GM23338 (cell line): ENCODE measurements around the gene OSER1. TPM values are rescaled to one million over a fixed set of nuclear protein-coding genes. Genes with fewer than 3 reads are reported as not detected.

Source experiments
- ATAC-seq: fragments of 200-7000 bp; cut with Tn5 transposase; 3 replicates; pipeline ENCODE4 v1.9.1; 2020
- DNase-seq: peaks from one replicate; pipeline ENCODE4 v3.0.0-alpha.2; 2015; ENCODE audit warnings: low spot score
- H2AFZ ChIP-seq: fragments of 200-600 bp; sonication (generic); 2 replicates; pipeline ENCODE4 v1.8.0; 2016; ENCODE audit warnings: antibody characterized with exemption, mild to moderate bottlenecking, moderate library complexity
- H3F3A ChIP-seq: fragments of 200-600 bp; sonication (generic); replicated peaks from 2 replicates; pipeline ENCODE4 v1.8.0; 2017; ENCODE audit warnings: antibody characterized with exemption, mixed run types, low read depth
- H3K27ac ChIP-seq: fragments of 200-600 bp; sonication (generic); 2 replicates; pipeline ENCODE4 v1.6.1; 2016; ENCODE audit warnings: low read depth
- H3K27me3 ChIP-seq: fragments of 200-600 bp; sonication (generic); 2 replicates; pipeline ENCODE4 v1.8.0; 2016; ENCODE audit warnings: mild to moderate bottlenecking, mixed run types, moderate library complexity; ENCODE audit not compliant: insufficient read depth
- H3K36me3 ChIP-seq: fragments of 200-600 bp; sonication (generic); 2 replicates; pipeline ENCODE4 v1.8.0; 2016; ENCODE audit warnings: mild to moderate bottlenecking; ENCODE audit not compliant: insufficient read depth
- H3K4me1 ChIP-seq: fragments of 200-600 bp; sonication (generic); 2 replicates; pipeline ENCODE4 v1.8.0; 2016; ENCODE audit warnings: mild to moderate bottlenecking, moderate library complexity; ENCODE audit not compliant: insufficient read depth
- H3K4me2 ChIP-seq: fragments of 200-600 bp; sonication (generic); 2 replicates; pipeline ENCODE4 v1.7.1; 2017; ENCODE audit warnings: mixed run types
- H3K4me3 ChIP-seq: fragments of 200-600 bp; sonication (generic); 2 replicates; pipeline ENCODE4 v1.6.1; 2016; ENCODE audit warnings: mixed run types
- H3K79me2 ChIP-seq: fragments of 200-600 bp; sonication (generic); replicated peaks from 2 replicates; pipeline ENCODE4 v1.8.0; 2017; ENCODE audit warnings: mild to moderate bottlenecking; ENCODE audit not compliant: insufficient read depth
- H3K9me2 ChIP-seq: fragments of 200-600 bp; sonication (generic); 2 replicates; pipeline ENCODE4 v1.8.0; 2017; ENCODE audit not compliant: insufficient read depth
- H4K20me1 ChIP-seq: fragments of 200-600 bp; sonication (generic); replicated peaks from 2 replicates; pipeline ENCODE4 v1.8.0; 2017; ENCODE audit warnings: mild to moderate bottlenecking; ENCODE audit not compliant: insufficient read depth
- H3K27ac Mint-ChIP-seq: 2 replicates; pipeline ENCODE4 v1.8.0; 2020; ENCODE audit warnings: inconsistent platforms, mild to moderate bottlenecking, moderate library complexity, mixed read lengths
- H3K27me3 Mint-ChIP-seq: 3 replicates; pipeline ENCODE4 v1.8.0; 2022; ENCODE audit warnings: low read depth, mild to moderate bottlenecking, moderate library complexity, mixed read lengths, inconsistent platforms; ENCODE audit not compliant: insufficient read depth, poor library complexity
- H3K36me3 Mint-ChIP-seq: 3 replicates; pipeline ENCODE4 v1.8.0; 2021; ENCODE audit warnings: low read depth, mild to moderate bottlenecking, inconsistent platforms, moderate library complexity, mixed read lengths
- H3K4me1 Mint-ChIP-seq: 3 replicates; pipeline ENCODE4 v1.8.0; 2020; ENCODE audit warnings: mild to moderate bottlenecking, inconsistent platforms, mixed read lengths
- H3K4me3 Mint-ChIP-seq: 3 replicates; pipeline ENCODE4 v1.8.0; 2021; ENCODE audit warnings: moderate library complexity, mild to moderate bottlenecking, inconsistent platforms, mixed read lengths
- H3K9me3 Mint-ChIP-seq: 3 replicates; pipeline ENCODE4 v1.8.0; 2020; ENCODE audit warnings: moderate library complexity, mild to moderate bottlenecking, inconsistent platforms, mixed read lengths
- EZH2phosphoT487 ChIP-seq: fragments of 200-600 bp; sonication (generic); IDR thresholded peaks from one replicate; pipeline ENCODE4 v1.8.1; 2018; ENCODE audit warnings: antibody characterized with exemption; ENCODE audit not compliant: unreplicated experiment
- POLR2AphosphoS5 ChIP-seq: IDR thresholded peaks from 2 replicates; pipeline ENCODE4 v1.6.1; 2016; ENCODE audit warnings: antibody characterized with exemption, low read depth
- STAT1 ChIP-seq: IDR thresholded peaks from one replicate; pipeline ENCODE4 v1.6.1; 2016; ENCODE audit warnings: antibody characterized with exemption; ENCODE audit not compliant: unreplicated experiment
- ZNF114 ChIP-seq: fragments of 250-450 bp; sonication (Bioruptor Pico); IDR thresholded peaks from 2 replicates; pipeline ENCODE4 v1.5.0; 2020; ENCODE audit warnings: mild to moderate bottlenecking, moderate library complexity
- polyA plus RNA-seq: library from polyadenylated mRNA; unstranded; fragments of >200 nt; fragmentation: Nextera tagmentation; extraction: Ambion mirVana; gene quantifications from 2 replicates; pipeline ENCODE4 v1.2.1, GENCODE V29; 2016
- total RNA-seq: library from RNA; depleted of rRNA; stranded (reverse); fragments of >200 nt; shearing (Covaris generic); gene quantifications from 2 replicates; pipeline ENCODE4 v1.2.3, GENCODE V29; 2014
- TF ChIP-seq, protein P1 (sequence below): fragments of 250-450 bp; sonication (Bioruptor Pico); IDR thresholded peaks from 2 replicates; pipeline ENCODE4 v1.5.0; 2020; ENCODE audit warnings: mild to moderate bottlenecking, moderate library complexity
- TF ChIP-seq, protein P2 (sequence below), 2 experiments: fragments of 200-600 bp in 1 of 2; sonication (generic) in 1 of 2; conservative IDR thresholded peaks; 2 replicates each; pipeline versions ENCODE4 v1.5.1 to v1.6.1; 2016 to 2017; ENCODE audit warnings: antibody characterized with exemption in 2 of 2, low read depth in 2 of 2, mild to moderate bottlenecking in 2 of 2, moderate library complexity in 1 of 2

Gene OSER1
- total and polyA plus RNA-seq, 2 experiments from 2014 or later = 25.2 to 31.1 TPM

DNA sequence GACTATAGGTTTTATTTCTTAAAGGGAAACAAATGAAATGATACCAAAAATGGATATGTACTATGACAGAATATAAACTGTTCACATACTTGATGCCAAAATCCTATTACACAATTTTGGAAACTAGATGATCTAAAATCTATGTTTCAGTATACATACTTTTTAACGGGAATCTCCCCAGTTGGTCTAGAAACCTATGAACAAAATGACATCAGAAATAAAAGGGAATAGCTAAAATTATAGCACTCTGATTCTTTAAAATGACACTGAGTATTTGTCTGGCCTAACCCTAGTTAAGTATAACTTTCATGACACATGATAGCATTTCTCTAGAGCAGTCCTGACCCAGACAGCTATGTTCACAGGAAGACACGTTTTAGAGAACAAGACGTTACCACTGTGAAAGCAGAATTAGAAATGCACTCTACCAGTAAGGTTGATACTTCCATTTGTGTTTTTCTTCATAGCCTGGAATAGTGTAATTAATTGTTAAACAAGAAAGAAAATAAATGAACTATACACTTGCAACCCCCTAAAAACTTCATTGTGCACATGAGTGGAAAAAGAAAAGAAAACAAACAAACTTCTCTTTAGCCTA, 3.3 kb downstream of the OSER1 start (continued):
- TF ChIP-seq, protein P1, sequence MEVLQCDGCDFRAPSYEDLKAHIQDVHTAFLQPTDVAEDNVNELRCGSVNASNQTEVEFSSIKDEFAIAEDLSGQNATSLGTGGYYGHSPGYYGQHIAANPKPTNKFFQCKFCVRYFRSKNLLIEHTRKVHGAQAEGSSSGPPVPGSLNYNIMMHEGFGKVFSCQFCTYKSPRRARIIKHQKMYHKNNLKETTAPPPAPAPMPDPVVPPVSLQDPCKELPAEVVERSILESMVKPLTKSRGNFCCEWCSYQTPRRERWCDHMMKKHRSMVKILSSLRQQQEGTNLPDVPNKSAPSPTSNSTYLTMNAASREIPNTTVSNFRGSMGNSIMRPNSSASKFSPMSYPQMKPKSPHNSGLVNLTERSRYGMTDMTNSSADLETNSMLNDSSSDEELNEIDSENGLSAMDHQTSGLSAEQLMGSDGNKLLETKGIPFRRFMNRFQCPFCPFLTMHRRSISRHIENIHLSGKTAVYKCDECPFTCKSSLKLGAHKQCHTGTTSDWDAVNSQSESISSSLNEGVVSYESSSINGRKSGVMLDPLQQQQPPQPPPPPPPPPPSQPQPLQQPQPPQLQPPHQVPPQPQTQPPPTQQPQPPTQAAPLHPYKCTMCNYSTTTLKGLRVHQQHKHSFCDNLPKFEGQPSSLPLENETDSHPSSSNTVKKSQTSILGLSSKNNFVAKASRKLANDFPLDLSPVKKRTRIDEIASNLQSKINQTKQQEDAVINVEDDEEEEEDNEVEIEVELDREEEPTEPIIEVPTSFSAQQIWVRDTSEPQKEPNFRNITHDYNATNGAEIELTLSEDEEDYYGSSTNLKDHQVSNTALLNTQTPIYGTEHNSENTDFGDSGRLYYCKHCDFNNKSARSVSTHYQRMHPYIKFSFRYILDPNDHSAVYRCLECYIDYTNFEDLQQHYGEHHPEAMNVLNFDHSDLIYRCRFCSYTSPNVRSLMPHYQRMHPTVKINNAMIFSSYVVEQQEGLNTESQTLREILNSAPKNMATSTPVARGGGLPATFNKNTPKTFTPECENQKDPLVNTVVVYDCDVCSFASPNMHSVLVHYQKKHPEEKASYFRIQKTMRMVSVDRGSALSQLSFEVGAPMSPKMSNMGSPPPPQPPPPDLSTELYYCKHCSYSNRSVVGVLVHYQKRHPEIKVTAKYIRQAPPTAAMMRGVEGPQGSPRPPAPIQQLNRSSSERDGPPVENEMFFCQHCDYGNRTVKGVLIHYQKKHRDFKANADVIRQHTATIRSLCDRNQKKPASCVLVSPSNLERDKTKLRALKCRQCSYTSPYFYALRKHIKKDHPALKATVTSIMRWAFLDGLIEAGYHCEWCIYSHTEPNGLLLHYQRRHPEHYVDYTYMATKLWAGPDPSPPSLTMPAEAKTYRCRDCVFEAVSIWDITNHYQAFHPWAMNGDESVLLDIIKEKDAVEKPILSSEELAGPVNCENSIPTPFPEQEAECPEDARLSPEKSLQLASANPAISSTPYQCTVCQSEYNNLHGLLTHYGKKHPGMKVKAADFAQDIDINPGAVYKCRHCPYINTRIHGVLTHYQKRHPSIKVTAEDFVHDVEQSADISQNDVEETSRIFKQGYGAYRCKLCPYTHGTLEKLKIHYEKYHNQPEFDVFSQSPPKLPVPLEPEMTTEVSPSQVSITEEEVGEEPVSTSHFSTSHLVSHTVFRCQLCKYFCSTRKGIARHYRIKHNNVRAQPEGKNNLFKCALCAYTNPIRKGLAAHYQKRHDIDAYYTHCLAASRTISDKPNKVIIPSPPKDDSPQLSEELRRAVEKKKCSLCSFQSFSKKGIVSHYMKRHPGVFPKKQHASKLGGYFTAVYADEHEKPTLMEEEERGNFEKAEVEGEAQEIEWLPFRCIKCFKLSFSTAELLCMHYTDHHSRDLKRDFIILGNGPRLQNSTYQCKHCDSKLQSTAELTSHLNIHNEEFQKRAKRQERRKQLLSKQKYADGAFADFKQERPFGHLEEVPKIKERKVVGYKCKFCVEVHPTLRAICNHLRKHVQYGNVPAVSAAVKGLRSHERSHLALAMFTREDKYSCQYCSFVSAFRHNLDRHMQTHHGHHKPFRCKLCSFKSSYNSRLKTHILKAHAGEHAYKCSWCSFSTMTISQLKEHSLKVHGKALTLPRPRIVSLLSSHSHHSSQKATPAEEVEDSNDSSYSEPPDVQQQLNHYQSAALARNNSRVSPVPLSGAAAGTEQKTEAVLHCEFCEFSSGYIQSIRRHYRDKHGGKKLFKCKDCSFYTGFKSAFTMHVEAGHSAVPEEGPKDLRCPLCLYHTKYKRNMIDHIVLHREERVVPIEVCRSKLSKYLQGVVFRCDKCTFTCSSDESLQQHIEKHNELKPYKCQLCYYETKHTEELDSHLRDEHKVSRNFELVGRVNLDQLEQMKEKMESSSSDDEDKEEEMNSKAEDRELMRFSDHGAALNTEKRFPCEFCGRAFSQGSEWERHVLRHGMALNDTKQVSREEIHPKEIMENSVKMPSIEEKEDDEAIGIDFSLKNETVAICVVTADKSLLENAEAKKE (CRISPR knock-in tag) = no peak
- TF ChIP-seq, protein P2, sequence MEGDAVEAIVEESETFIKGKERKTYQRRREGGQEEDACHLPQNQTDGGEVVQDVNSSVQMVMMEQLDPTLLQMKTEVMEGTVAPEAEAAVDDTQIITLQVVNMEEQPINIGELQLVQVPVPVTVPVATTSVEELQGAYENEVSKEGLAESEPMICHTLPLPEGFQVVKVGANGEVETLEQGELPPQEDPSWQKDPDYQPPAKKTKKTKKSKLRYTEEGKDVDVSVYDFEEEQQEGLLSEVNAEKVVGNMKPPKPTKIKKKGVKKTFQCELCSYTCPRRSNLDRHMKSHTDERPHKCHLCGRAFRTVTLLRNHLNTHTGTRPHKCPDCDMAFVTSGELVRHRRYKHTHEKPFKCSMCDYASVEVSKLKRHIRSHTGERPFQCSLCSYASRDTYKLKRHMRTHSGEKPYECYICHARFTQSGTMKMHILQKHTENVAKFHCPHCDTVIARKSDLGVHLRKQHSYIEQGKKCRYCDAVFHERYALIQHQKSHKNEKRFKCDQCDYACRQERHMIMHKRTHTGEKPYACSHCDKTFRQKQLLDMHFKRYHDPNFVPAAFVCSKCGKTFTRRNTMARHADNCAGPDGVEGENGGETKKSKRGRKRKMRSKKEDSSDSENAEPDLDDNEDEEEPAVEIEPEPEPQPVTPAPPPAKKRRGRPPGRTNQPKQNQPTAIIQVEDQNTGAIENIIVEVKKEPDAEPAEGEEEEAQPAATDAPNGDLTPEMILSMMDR (conservative IDR thresholded peaks at IDR 0.05; ENCODE audit: low read depth in 2 of 2) = no peak
- TF ChIP-seq ZNF114 (CRISPR knock-in tag) (no peak), EZH2phosphoT487 (no peak), STAT1 (no peak)

- no peak overlapping the region for H2AFZ ChIP-seq
- no peaks in the 10 kb centered on the region for H3K27me3 ChIP-seq
- H3K27me3 Mint-ChIP-seq = peaks cover 10% of the 10 kb centered on the region
- ATAC-seq (no peak), DNase-seq (no peak)
- H3K9me2 ChIP-seq = no peaks in the 10 kb centered on the region
- no peak overlapping the region for H3K4me3 Mint-ChIP-seq
- no peaks in the 10 kb centered on the region for H3F3A ChIP-seq
- no peak overlapping the region for H3K27ac ChIP-seq
- H3K4me1 Mint-ChIP-seq = peaks cover 16% of the 10 kb centered on the region; the same call in 2 of the 3 replicates
- peaks cover 12% of the 10 kb centered on the region for H3K4me1 ChIP-seq
- H4K20me1 ChIP-seq = peaks cover 29% of the 10 kb centered on the region
- peaks cover 36% of the 10 kb centered on the region for H3K36me3 Mint-ChIP-seq
- TF ChIP-seq POLR2AphosphoS5 = no peak
- no peak for TF ChIP-seq STAT1
- H3K4me3 ChIP-seq = no peak overlapping the region
- no peaks in the 10 kb centered on the region; the same call in 2 of the 3 replicates for H3K9me3 Mint-ChIP-seq
- H3K36me3 ChIP-seq = peaks cover 25% of the 10 kb centered on the region
- no peak overlapping the region for H3K27ac Mint-ChIP-seq
- peaks cover 80% of the 10 kb centered on the region for H3K79me2 ChIP-seq
- H3K4me2 ChIP-seq = no peak overlapping the region
Observed at GRCh38 chr20:44206132-44206531, 4.4 kb downstream of the OSER1 start.
